NCI-H187 treated with DMSO at 0.1 percent for 48 hours (cell line): ENCODE data around the gene NPIPA3.
"Not testable (repeated sequence)": the region's sequence is repeated elsewhere in the genome, so short reads cannot be mapped to it uniquely, and the experiment has no call there.

ENCODE experiments used
- DNase-seq: peaks from one replicate; lab custom pipeline; 2025; lab: John Stamatoyannopoulos, UW

The NPIPA3 gene

GRCh38 chr16:14742273-14743128, 39.3 kb downstream of the NPIPA3 start, which contains the start of gene NPIPA2:
TSS of gene NPIPA2 (plus strand) at chr16:14742533. CDS start at chr16:14748066, 5,533 bp downstream.
- not testable (repeated sequence) for DNase-seq

GRCh38 chr16:14773654-14774053, 70.4 kb downstream of the NPIPA3 start:
- not testable (repeated sequence) for DNase-seq

GRCh38 chr16:14775624-14776023, 72.4 kb downstream of the NPIPA3 start:
- DNase-seq, result not testable (repeated sequence)
